GM23338 (cell line): ENCODE data around the gene NFRKB. TPM values are rescaled to one million over a fixed set of nuclear protein-coding genes. Genes with fewer than 3 reads are reported as not detected.
A peak's percentile ranks its signal among the peaks of the same experiment; 100 is the strongest.

Experiments used
- ATAC-seq: fragments of 200-7000 bp; cut with Tn5 transposase; 3 replicates; pipeline ENCODE4 v1.9.1; 2020
- DNase-seq: peaks from one replicate; pipeline ENCODE4 v3.0.0-alpha.2; 2015; ENCODE audit warnings: low spot score
- H2AFZ ChIP-seq: fragments of 200-600 bp; sonication (generic); 2 replicates; pipeline ENCODE4 v1.8.0; 2016; ENCODE audit warnings: antibody characterized with exemption, mild to moderate bottlenecking, moderate library complexity
- H3F3A ChIP-seq: fragments of 200-600 bp; sonication (generic); replicated peaks from 2 replicates; pipeline ENCODE4 v1.8.0; 2017; ENCODE audit warnings: antibody characterized with exemption, mixed run types, low read depth
- H3K27ac ChIP-seq: fragments of 200-600 bp; sonication (generic); 2 replicates; pipeline ENCODE4 v1.6.1; 2016; ENCODE audit warnings: low read depth
- H3K27me3 ChIP-seq: fragments of 200-600 bp; sonication (generic); 2 replicates; pipeline ENCODE4 v1.8.0; 2016; ENCODE audit warnings: mild to moderate bottlenecking, mixed run types, moderate library complexity; ENCODE audit not compliant: insufficient read depth
- H3K36me3 ChIP-seq: fragments of 200-600 bp; sonication (generic); 2 replicates; pipeline ENCODE4 v1.8.0; 2016; ENCODE audit warnings: mild to moderate bottlenecking; ENCODE audit not compliant: insufficient read depth
- H3K4me1 ChIP-seq: fragments of 200-600 bp; sonication (generic); 2 replicates; pipeline ENCODE4 v1.8.0; 2016; ENCODE audit warnings: mild to moderate bottlenecking, moderate library complexity; ENCODE audit not compliant: insufficient read depth
- H3K4me2 ChIP-seq: fragments of 200-600 bp; sonication (generic); 2 replicates; pipeline ENCODE4 v1.7.1; 2017; ENCODE audit warnings: mixed run types
- H3K4me3 ChIP-seq: fragments of 200-600 bp; sonication (generic); 2 replicates; pipeline ENCODE4 v1.6.1; 2016; ENCODE audit warnings: mixed run types
- H3K79me2 ChIP-seq: fragments of 200-600 bp; sonication (generic); replicated peaks from 2 replicates; pipeline ENCODE4 v1.8.0; 2017; ENCODE audit warnings: mild to moderate bottlenecking; ENCODE audit not compliant: insufficient read depth
- H3K9me2 ChIP-seq: fragments of 200-600 bp; sonication (generic); 2 replicates; pipeline ENCODE4 v1.8.0; 2017; ENCODE audit not compliant: insufficient read depth
- H4K20me1 ChIP-seq: fragments of 200-600 bp; sonication (generic); replicated peaks from 2 replicates; pipeline ENCODE4 v1.8.0; 2017; ENCODE audit warnings: mild to moderate bottlenecking; ENCODE audit not compliant: insufficient read depth
- H3K27ac Mint-ChIP-seq: 2 replicates; pipeline ENCODE4 v1.8.0; 2020; ENCODE audit warnings: inconsistent platforms, mild to moderate bottlenecking, moderate library complexity, mixed read lengths
- H3K27me3 Mint-ChIP-seq: 3 replicates; pipeline ENCODE4 v1.8.0; 2022; ENCODE audit warnings: low read depth, mild to moderate bottlenecking, moderate library complexity, mixed read lengths, inconsistent platforms; ENCODE audit not compliant: insufficient read depth, poor library complexity
- H3K36me3 Mint-ChIP-seq: 3 replicates; pipeline ENCODE4 v1.8.0; 2021; ENCODE audit warnings: low read depth, mild to moderate bottlenecking, inconsistent platforms, moderate library complexity, mixed read lengths
- H3K4me1 Mint-ChIP-seq: 3 replicates; pipeline ENCODE4 v1.8.0; 2020; ENCODE audit warnings: mild to moderate bottlenecking, inconsistent platforms, mixed read lengths
- H3K4me3 Mint-ChIP-seq: 3 replicates; pipeline ENCODE4 v1.8.0; 2021; ENCODE audit warnings: moderate library complexity, mild to moderate bottlenecking, inconsistent platforms, mixed read lengths
- H3K9me3 Mint-ChIP-seq: 3 replicates; pipeline ENCODE4 v1.8.0; 2020; ENCODE audit warnings: moderate library complexity, mild to moderate bottlenecking, inconsistent platforms, mixed read lengths
- CREB1 ChIP-seq: fragments of 250-450 bp; sonication (Bioruptor Pico); IDR thresholded peaks from 2 replicates; pipeline ENCODE4 v1.5.0; 2020; ENCODE audit warnings: low read depth, mild to moderate bottlenecking, moderate library complexity
- CTCF ChIP-seq, 2 experiments: fragments of 200-600 bp in 1 of 2; sonication (generic) in 1 of 2; conservative IDR thresholded peaks; 2 replicates each; pipeline versions ENCODE4 v1.5.1 to v1.6.1; 2016 to 2017; ENCODE audit warnings: antibody characterized with exemption in 2 of 2, low read depth in 2 of 2, mild to moderate bottlenecking in 2 of 2, moderate library complexity in 1 of 2
- ETS1 ChIP-seq: IDR thresholded peaks from 2 replicates; pipeline ENCODE4 v1.6.1; 2016; ENCODE audit warnings: antibody characterized with exemption
- EZH2 ChIP-seq: fragments of 200-600 bp; sonication (generic); IDR thresholded peaks from one replicate; pipeline ENCODE4 v1.8.0; 2017; ENCODE audit warnings: antibody characterized with exemption, mild to moderate bottlenecking, low read depth; ENCODE audit not compliant: unreplicated experiment
- EZH2phosphoT487 ChIP-seq: fragments of 200-600 bp; sonication (generic); IDR thresholded peaks from one replicate; pipeline ENCODE4 v1.8.1; 2018; ENCODE audit warnings: antibody characterized with exemption; ENCODE audit not compliant: unreplicated experiment
- NANOG ChIP-seq: IDR thresholded peaks from 2 replicates; pipeline ENCODE4 v1.6.1; 2016; ENCODE audit warnings: antibody characterized with exemption, borderline replicate concordance
- POLR2AphosphoS5 ChIP-seq: IDR thresholded peaks from 2 replicates; pipeline ENCODE4 v1.6.1; 2016; ENCODE audit warnings: antibody characterized with exemption, low read depth
- REST ChIP-seq: IDR thresholded peaks from one replicate; pipeline ENCODE4 v1.6.1; 2018; ENCODE audit warnings: antibody characterized with exemption; ENCODE audit not compliant: unreplicated experiment
- STAT1 ChIP-seq: IDR thresholded peaks from one replicate; pipeline ENCODE4 v1.6.1; 2016; ENCODE audit warnings: antibody characterized with exemption; ENCODE audit not compliant: unreplicated experiment
- ZNF114 ChIP-seq: fragments of 250-450 bp; sonication (Bioruptor Pico); IDR thresholded peaks from 2 replicates; pipeline ENCODE4 v1.5.0; 2020; ENCODE audit warnings: mild to moderate bottlenecking, moderate library complexity
- ZNF331 ChIP-seq: fragments of 250-450 bp; sonication (Bioruptor Pico); IDR thresholded peaks from 2 replicates; pipeline ENCODE4 v1.5.0; 2020; ENCODE audit warnings: low read depth, mild to moderate bottlenecking, moderate library complexity
- polyA plus RNA-seq: library from polyadenylated mRNA; unstranded; fragments of >200 nt; fragmentation: Nextera tagmentation; extraction: Ambion mirVana; gene quantifications from 2 replicates; pipeline ENCODE4 v1.2.1, GENCODE V29; 2016
- total RNA-seq: library from RNA; depleted of rRNA; stranded (reverse); fragments of >200 nt; shearing (Covaris generic); gene quantifications from 2 replicates; pipeline ENCODE4 v1.2.3, GENCODE V29; 2014

The NFRKB gene
- total and polyA plus RNA-seq, 2 experiments from 2014 or later = 22.4 to 44.9 TPM

GRCh38 chr11:129864811-129865210, 30.6 kb downstream of the NFRKB start:
- Histone ChIP-seq H3K4me3 (no peak overlapping the region), H3F3A (no peaks in the 10 kb centered on the region), H3K79me2 (no peaks in the 10 kb centered on the region), H3K36me3 (peaks cover 45% of the 10 kb centered on the region), H2AFZ (no peak overlapping the region), H3K9me2 (no peaks in the 10 kb centered on the region), H3K27me3 (no peaks in the 10 kb centered on the region), H3K27ac (no peak overlapping the region), H3K4me1 (peaks cover 5% of the 10 kb centered on the region), H3K4me2 (no peak overlapping the region), H4K20me1 (no peaks in the 10 kb centered on the region)
- H3K4me1 Mint-ChIP-seq = peaks cover 10% of the 10 kb centered on the region
- peaks cover 3% of the 10 kb centered on the region for H3K27me3 Mint-ChIP-seq
- DNase-seq = no peak
- H3K9me3 Mint-ChIP-seq = no peaks in the 10 kb centered on the region; the same call in 2 of the 3 replicates
- TF ChIP-seq CTCF (conservative IDR thresholded peaks at IDR 0.05; ENCODE audit: low read depth in 2 of 2) (no peak), NANOG (no peak)
- H3K4me3 Mint-ChIP-seq = no peak overlapping the region
- H3K27ac Mint-ChIP-seq = no peak overlapping the region
- H3K36me3 Mint-ChIP-seq = peaks cover 80% of the 10 kb centered on the region
- ATAC-seq = no peak

GRCh38 chr11:129861702-129862522, 33.5 kb downstream of the NFRKB start:
- ATAC-seq = peak; percentile 81
- H3K27me3 ChIP-seq = no peaks in the 10 kb centered on the region
- no peaks in the 10 kb centered on the region for H3K9me2 ChIP-seq
- H3K4me3 ChIP-seq = no peak overlapping the region
- peak overlapping the region; percentile 41; the same call in 1 of the 2 replicates for H3K4me2 ChIP-seq
- DNase-seq = peak; percentile 85
- peak overlapping the region; percentile 84 for H3K27ac Mint-ChIP-seq
- peaks cover 59% of the 10 kb centered on the region for H3K36me3 Mint-ChIP-seq
- H3K9me3 Mint-ChIP-seq = no peaks in the 10 kb centered on the region; the same call in 2 of the 3 replicates
- H4K20me1 ChIP-seq = 0 out of 2 replicates have a peak, but pooled peaks cover 5% of the 10 kb centered on the region
- H3F3A ChIP-seq = no peaks in the 10 kb centered on the region
- H3K27ac ChIP-seq = peak overlapping the region; percentile 81
- H2AFZ ChIP-seq = no peak overlapping the region
- H3K4me3 Mint-ChIP-seq = no peak overlapping the region
- H3K36me3 ChIP-seq = peaks cover 25% of the 10 kb centered on the region; the same call in 1 of the 2 replicates
- H3K4me1 Mint-ChIP-seq = peaks cover 10% of the 10 kb centered on the region
- H3K27me3 Mint-ChIP-seq = peaks cover 2% of the 10 kb centered on the region
- H3K79me2 ChIP-seq = no peaks in the 10 kb centered on the region
- H3K4me1 ChIP-seq = peaks cover 5% of the 10 kb centered on the region
- no peak for TF ChIP-seq ZNF114 (CRISPR knock-in tag)
- no peak for TF ChIP-seq ZNF331
- no peak for TF ChIP-seq REST
- TF ChIP-seq EZH2 = no peak
- no peak for TF ChIP-seq ETS1
- TF ChIP-seq NANOG = no peak
- TF ChIP-seq POLR2AphosphoS5 = no peak
- no peak for TF ChIP-seq CREB1
- no peak for TF ChIP-seq STAT1
- no peak for TF ChIP-seq EZH2phosphoT487
